Measurements from ENCODE around the gene ZDHHC18. TPM values are rescaled to one million over a fixed set of nuclear protein-coding genes. Genes with fewer than 3 reads are reported as not detected.

The ZDHHC18 gene
- total RNA-seq, 6 experiments from 2014 or later = 19.2 to 31.6 (median 23.8) TPM

DNA sequence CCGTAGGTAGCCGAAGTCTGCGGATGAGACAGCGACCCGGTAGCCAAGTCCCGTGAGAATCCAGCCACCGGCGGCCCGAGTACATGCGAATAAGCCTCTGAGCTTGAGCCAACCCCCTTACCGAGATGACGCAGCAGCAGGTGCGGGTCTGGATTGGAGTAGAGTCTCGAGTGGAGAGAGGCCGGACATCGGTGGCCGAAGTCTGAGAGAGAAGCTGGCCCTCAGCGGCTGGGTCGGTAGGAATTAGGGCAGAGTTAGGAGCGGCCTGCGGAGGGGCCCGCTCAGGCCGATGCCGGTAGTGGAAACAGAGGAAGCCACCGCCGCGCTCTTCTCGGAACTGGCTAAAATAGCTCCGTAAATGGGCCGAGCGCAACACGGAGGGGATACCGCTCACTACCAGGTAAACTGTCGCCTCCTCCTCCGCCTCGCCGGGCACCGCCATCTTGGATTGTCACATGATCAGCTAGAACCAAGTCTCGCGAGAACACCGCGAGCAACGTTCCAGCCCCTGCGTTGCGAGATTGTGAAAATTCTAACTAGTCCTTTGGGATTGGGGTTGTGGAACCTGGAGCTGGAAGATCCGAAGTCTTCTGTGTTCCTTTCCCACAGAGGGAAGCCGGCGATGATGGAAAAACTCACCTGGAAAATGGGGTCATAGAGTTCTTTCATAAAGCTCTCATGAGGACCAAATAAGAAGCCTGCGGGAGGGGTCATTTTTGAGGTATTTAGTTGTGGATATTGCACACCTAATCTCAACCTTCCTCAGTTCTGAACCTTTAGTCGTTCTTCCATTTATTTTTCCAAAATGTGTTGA is 73.7 kb downstream of the ZDHHC18 start, which contains the start of gene GPATCH3:
GPATCH3 (minus strand) TSS at position 467 of the 814 bp plus-strand sequence; CDS start at position 442, 25 bp downstream.
- peak; percentile 88 for DNase-seq
- peaks cover 26% of the 10 kb centered on the region for H3K4me1 Mint-ChIP-seq (ENCODE audit: low read depth)
- TF ChIP-seq, protein P1, sequence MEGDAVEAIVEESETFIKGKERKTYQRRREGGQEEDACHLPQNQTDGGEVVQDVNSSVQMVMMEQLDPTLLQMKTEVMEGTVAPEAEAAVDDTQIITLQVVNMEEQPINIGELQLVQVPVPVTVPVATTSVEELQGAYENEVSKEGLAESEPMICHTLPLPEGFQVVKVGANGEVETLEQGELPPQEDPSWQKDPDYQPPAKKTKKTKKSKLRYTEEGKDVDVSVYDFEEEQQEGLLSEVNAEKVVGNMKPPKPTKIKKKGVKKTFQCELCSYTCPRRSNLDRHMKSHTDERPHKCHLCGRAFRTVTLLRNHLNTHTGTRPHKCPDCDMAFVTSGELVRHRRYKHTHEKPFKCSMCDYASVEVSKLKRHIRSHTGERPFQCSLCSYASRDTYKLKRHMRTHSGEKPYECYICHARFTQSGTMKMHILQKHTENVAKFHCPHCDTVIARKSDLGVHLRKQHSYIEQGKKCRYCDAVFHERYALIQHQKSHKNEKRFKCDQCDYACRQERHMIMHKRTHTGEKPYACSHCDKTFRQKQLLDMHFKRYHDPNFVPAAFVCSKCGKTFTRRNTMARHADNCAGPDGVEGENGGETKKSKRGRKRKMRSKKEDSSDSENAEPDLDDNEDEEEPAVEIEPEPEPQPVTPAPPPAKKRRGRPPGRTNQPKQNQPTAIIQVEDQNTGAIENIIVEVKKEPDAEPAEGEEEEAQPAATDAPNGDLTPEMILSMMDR (IDR thresholded peaks at IDR 0.05) = no peak
- H3K9me3 Mint-ChIP-seq = no peaks in the 10 kb centered on the region
- H3K4me3 Mint-ChIP-seq = peak within 1 kb of the TSS; percentile 95
- peaks cover 20% of the 10 kb centered on the region for H3K36me3 Mint-ChIP-seq (ENCODE audit: low read depth)
- H3K27ac Mint-ChIP-seq = peak within 1 kb of the TSS; percentile 97
- no peaks in the 10 kb centered on the region; the same call in 1 of the 2 replicates for H3K27me3 Mint-ChIP-seq (ENCODE audit: insufficient read depth)

DNA sequence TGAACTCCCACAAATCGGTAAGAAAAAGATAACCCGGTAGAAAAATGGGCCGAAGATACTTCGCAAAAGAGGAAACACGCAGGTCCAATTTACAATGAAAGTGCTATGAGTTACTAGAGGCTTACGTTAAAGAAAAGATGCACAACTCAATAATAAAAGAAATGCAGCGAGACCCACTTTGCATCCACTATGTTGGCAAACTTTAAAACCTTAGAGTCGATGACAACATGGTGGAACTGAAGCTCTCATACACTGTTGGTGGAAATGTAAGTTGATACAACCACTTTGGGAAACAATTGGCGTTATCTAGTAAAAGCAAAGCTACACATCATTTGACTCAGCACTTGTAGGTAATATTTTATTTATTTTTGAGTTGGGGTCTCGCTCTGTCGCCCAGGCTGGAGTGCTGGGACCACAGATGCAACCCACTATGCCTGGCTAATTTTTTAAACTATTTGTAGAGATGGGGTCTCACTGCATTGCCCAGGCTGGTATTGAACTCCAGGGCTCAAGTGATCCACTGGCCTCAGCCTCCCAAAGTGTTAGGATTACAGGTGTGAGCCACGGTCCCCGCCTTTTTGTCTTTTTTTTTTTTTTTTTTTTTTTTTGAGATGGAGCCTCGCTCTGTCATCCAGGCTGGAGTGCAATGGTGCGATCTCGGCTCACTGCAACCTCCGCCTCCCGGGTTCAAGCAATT is 74.5 kb downstream of the ZDHHC18 start:
- Mint-ChIP-seq H3K4me1 (ENCODE audit: low read depth) (peaks cover 26% of the 10 kb centered on the region), H3K27ac (peak overlapping the region; percentile 97), H3K4me3 (peak overlapping the region; percentile 95), H3K9me3 (no peaks in the 10 kb centered on the region), H3K27me3 (ENCODE audit: insufficient read depth) (no peaks in the 10 kb centered on the region; the same call in 1 of the 2 replicates), H3K36me3 (ENCODE audit: low read depth) (peaks cover 20% of the 10 kb centered on the region)
- TF ChIP-seq, protein P1 (IDR thresholded peaks at IDR 0.05) = no peak
- no peak for DNase-seq

Other genes starting within 250 kb of the ZDHHC18 start
- 10 to 100 TPM; 46.1 to 51.2 (median 49.2) TPM for gene ARID1A, start 130.7 kb upstream of the ZDHHC18 start, total RNA-seq (2021; fragmentation: NEBNext Ultra II Directional; extraction: Animal tissue kit (Norgen Biotek cat#: 25700))
- gene PIGV, start 38.7 kb upstream of the ZDHHC18 start, total RNA-seq (2021; fragmentation: NEBNext Ultra II Directional; extraction: Animal tissue kit (Norgen Biotek cat#: 25700)) = 10 to 100 TPM; 11.5 to 16.4 (median 13.6) TPM
- gene SFN, start 36.5 kb downstream of the ZDHHC18 start, total RNA-seq (2021; fragmentation: NEBNext Ultra II Directional; extraction: Animal tissue kit (Norgen Biotek cat#: 25700)) = under 1 TPM in 4 of 6 experiments, not detected in 2; 0.11 to 0.28 (median 0.20) TPM
- 10 to 100 TPM; 28.4 to 39.3 (median 36.1) TPM for gene GPN2, start 63.6 kb downstream of the ZDHHC18 start, total RNA-seq (2021; fragmentation: NEBNext Ultra II Directional; extraction: Animal tissue kit (Norgen Biotek cat#: 25700))
- 10 to 100 TPM in 3 of 6 experiments, 1 to 10 TPM in 3; 8.6 to 12.0 (median 10.2) TPM for gene GPATCH3, start 73.8 kb downstream of the ZDHHC18 start, total RNA-seq (2021; fragmentation: NEBNext Ultra II Directional; extraction: Animal tissue kit (Norgen Biotek cat#: 25700))
- not detected for gene NR0B2, start 87.3 kb downstream of the ZDHHC18 start, total RNA-seq (2021; fragmentation: NEBNext Ultra II Directional; extraction: Animal tissue kit (Norgen Biotek cat#: 25700))
- 10 to 100 TPM; 69.1 to 92.6 (median 87.6) TPM for gene NUDC, start 95.1 kb downstream of the ZDHHC18 start, total RNA-seq (2021; fragmentation: NEBNext Ultra II Directional; extraction: Animal tissue kit (Norgen Biotek cat#: 25700))
- not detected for gene KDF1, start 133.8 kb downstream of the ZDHHC18 start, total RNA-seq (2021; fragmentation: NEBNext Ultra II Directional; extraction: Animal tissue kit (Norgen Biotek cat#: 25700))
- 100 to 1,000 TPM; 203 to 241 (median 217) TPM for gene TRNP1, start 167.0 kb downstream of the ZDHHC18 start, total RNA-seq (2021; fragmentation: NEBNext Ultra II Directional; extraction: Animal tissue kit (Norgen Biotek cat#: 25700))
- gene TENT5B, start 186.2 kb downstream of the ZDHHC18 start, total RNA-seq (2021; fragmentation: NEBNext Ultra II Directional; extraction: Animal tissue kit (Norgen Biotek cat#: 25700)) = 1 to 10 TPM; 3.1 to 5.5 (median 3.6) TPM